Psoas muscle (tissue), 8 donors: ENCODE results near the gene CFAP70. TPM values are rescaled to one million over a fixed set of nuclear protein-coding genes. Genes with fewer than 3 reads are reported as not detected.

ENCODE experiments used
- ATAC-seq, 4 donors: fragments of 200-7000 bp; cut with Tn5 transposase; one replicate each; pipeline ENCODE4 v1.9.1; 2020; ENCODE audit warnings: moderate library complexity in 3 of 4, mild to moderate bottlenecking in 2 of 4
- DNase-seq, 2 donors: peaks; one replicate each; pipeline ENCODE4 v3.0.0-alpha.2; 2020
- H3K27ac ChIP-seq: fragments of 200-600 bp; one replicate; pipeline ENCODE4 v1.8.0; 2022
- H3K27me3 ChIP-seq, 3 donors: fragments of 200-600 bp in 1 of 3; one replicate each; pipeline versions ENCODE4 v1.6.1 to v1.8.0; 2013 to 2022; ENCODE audit warnings: low read length in 2 of 3, mild to moderate bottlenecking in 2 of 3, moderate library complexity in 1 of 3; ENCODE audit not compliant: insufficient read depth in 3 of 3
- H3K36me3 ChIP-seq, 2 donors: fragments of 200-600 bp in 1 of 2; one replicate each; pipeline versions ENCODE4 v1.6.1 to v1.8.0; 2013 to 2022; ENCODE audit warnings: low read depth in 1 of 2, mild to moderate bottlenecking in 1 of 2, moderate library complexity in 1 of 2; ENCODE audit not compliant: insufficient read depth in 1 of 2
- H3K4me1 ChIP-seq: fragments of 200-600 bp; one replicate; pipeline ENCODE4 v1.8.0; 2022
- H3K4me3 ChIP-seq: fragments of 200-600 bp; one replicate; pipeline ENCODE4 v1.8.0; 2022; ENCODE audit warnings: mild to moderate bottlenecking
- H3K9me3 ChIP-seq: fragments of 200-600 bp; one replicate; pipeline ENCODE4 v1.8.0; 2022
- CTCF ChIP-seq: fragments of 200-600 bp; IDR thresholded peaks from one replicate; pipeline ENCODE4 v1.8.0; 2022; ENCODE audit warnings: antibody characterized with exemption
- WGBS, 3 donors: extraction: QIAGEN DNeasy Blood & Tissue Kit; methylation state at CpG; one replicate each; pipeline versions ENCODE4 v1.1.6 to v1.1.7; 2013; 5-methylcytosine and 5-hydroxymethylcytosine counted together
- intact Hi-C, 2 donors: fragments of 100-400 bp; cut with DNase I; formaldehyde crosslinking; loops; one replicate each; pipeline versions ENCODE4 v1.11.0 to v1.14.2; 2022
- polyA plus RNA-seq, 3 donors: library from polyadenylated mRNA; stranded (reverse); fragments of 200-250 nt; gene quantifications; one replicate each; pipeline ENCODE4 v1.2.3, GENCODE V29; 2013
- total RNA-seq, 4 donors: library from RNA; stranded (reverse); fragmentation: NEBNext Ultra II Directional in 2 of 4; extraction: Animal tissue kit (Norgen Biotek cat#: 25700) in 2 of 4; gene quantifications; one replicate each; pipeline versions ENCODE4 v1.2.1 to v1.2.4, GENCODE V29; 2021 to 2023
- donor health status: healthy with polysubstance abuse.
- donor health status: DM: no; HTN: no; CAD: no; lungs with moderate emphysema.
- donor health status: Bipolar disorder and iron deficiency.
- donor health status: healthy.
- donor health status: DM: yes; HTN: yes; CAD: no.
- donor health status: DM: no; HTN: no; CAD: no.
- donor health status: DM: no; HTN: no; CAD: no.
- donor health status: DM: yes; HTN: yes; CAD: no.

The CFAP70 gene
- total and polyA plus RNA-seq, 7 donors: 0.08 to 0.86 (median 0.47) TPM

GRCh38 chr10:73359492-73359891, 828 bp upstream of the CFAP70 start:
- DNase-seq: no peak
- peak in 1 of 4 donors; percentile 13 for ATAC-seq
- intact Hi-C loops: no loop called here
- Histone ChIP-seq H3K36me3 (peaks cover 0 to 3% of the 10 kb centered on the region in 2 donors), H3K4me1 (peaks cover 13% of the 10 kb centered on the region), H3K27me3 (no peaks in the 10 kb centered on the region), H3K9me3 (no peaks in the 10 kb centered on the region), H3K27ac (no peak overlapping the region), H3K4me3 (no peak overlapping the region)
- TF ChIP-seq CTCF: no peak
- 59 to 70% (median 69%) methylated on average over 8 of the region's 8 CpGs for WGBS, 3 donors

GRCh38 chr10:73357821-73358220, 843 bp downstream of the CFAP70 start:
- H3K27ac ChIP-seq: no peak overlapping the region

GRCh38 chr10:73357166-73357565, 1.5 kb downstream of the CFAP70 start:
- 50 to 59% (median 54%) methylated on average over 4 of the region's 4 CpGs for WGBS, 3 donors
- intact Hi-C loops: no loop called here
- no peak overlapping the region for H3K27ac ChIP-seq
- no peaks in the 10 kb centered on the region for H3K9me3 ChIP-seq
- no peak overlapping the region for H3K4me3 ChIP-seq
- DNase-seq (no peak), ATAC-seq (no peak)
- no peak for TF ChIP-seq CTCF
- peaks cover 13% of the 10 kb centered on the region for H3K4me1 ChIP-seq
- no peaks in the 10 kb centered on the region for H3K27me3 ChIP-seq
- no peaks in the 10 kb centered on the region for H3K36me3 ChIP-seq

More at GRCh38 chr10:73357821-73358220, 843 bp downstream of the CFAP70 start:
- Histone ChIP-seq H3K4me1 (peaks cover 13% of the 10 kb centered on the region), H3K27me3 (no peaks in the 10 kb centered on the region), H3K4me3 (peak overlapping the region; percentile 99), H3K36me3 (no peaks in the 10 kb centered on the region), H3K9me3 (no peaks in the 10 kb centered on the region)
- intact Hi-C loops: no loop called here
- 32 to 42% (median 40%) methylated on average over 5 of the region's 5 CpGs for WGBS, 3 donors
- no peak for TF ChIP-seq CTCF
- DNase-seq (no peak), ATAC-seq (no peak)

GRCh38 chr10:73344269-73344668, 14.4 kb downstream of the CFAP70 start:
- Histone ChIP-seq H3K36me3 (peaks cover 0 to 9% of the 10 kb centered on the region in 2 donors), H3K9me3 (no peaks in the 10 kb centered on the region), H3K27me3 (no peaks in the 10 kb centered on the region), H3K4me1 (no peaks in the 10 kb centered on the region), H3K4me3 (no peak overlapping the region), H3K27ac (no peak overlapping the region)
- DNase-seq (no peak), ATAC-seq (no peak)
- no peak for TF ChIP-seq CTCF
- intact Hi-C loops: no loop called here
- WGBS, 3 donors: 82 to 89% (median 88%) methylated on average over 1 of the region's 1 CpG

- Histone ChIP-seq H3K36me3 (no peaks in the 10 kb centered on the region), H3K27ac (no peak overlapping the region), H3K9me3 (no peaks in the 10 kb centered on the region), H3K4me3 (no peak overlapping the region), H3K4me1 (no peaks in the 10 kb centered on the region), H3K27me3 (no peaks in the 10 kb centered on the region)
- no peak for DNase-seq
- TF ChIP-seq CTCF: no peak
- intact Hi-C loops: no loop called here
- WGBS, 3 donors: 87 to 93% (median 91%) methylated on average over 2 to 3 of the region's 3 CpGs
- ATAC-seq: peak in 2 of 4 donors; percentile 10 to 36
These were observed 18.5 kb downstream of the CFAP70 start for GRCh38 chr10:73340121-73340520.
